HCT116 (cell line): ENCODE measurements around the gene SEMA6B.

Source experiments
- CBX3 ChIP-seq: IDR thresholded peaks from 2 replicates; pipeline ENCODE4 v1.6.1; 2012; ENCODE audit warnings: low read depth
- CEBPB ChIP-seq: IDR thresholded peaks from 2 replicates; pipeline ENCODE4 v1.6.1; 2012; ENCODE audit warnings: low read depth
- CTCF ChIP-seq, 3 experiments: fragments of 200-600 bp in 1 of 3; sonication (generic) in 1 of 3; IDR thresholded peaks in 2 of 3; conservative IDR thresholded peaks in 1 of 3; 2 replicates each; pipeline ENCODE4 v1.5.1; 2012 to 2017; ENCODE audit warnings: low read depth in 2 of 3, low read length in 2 of 3, antibody characterized with exemption in 1 of 3, borderline replicate concordance in 1 of 3, control low read depth in 1 of 3, mild to moderate bottlenecking in 1 of 3, mixed read lengths in 1 of 3, mixed run types in 1 of 3, moderate library complexity in 1 of 3; ENCODE audit not compliant: insufficient read depth in 1 of 3
- EZH2 ChIP-seq: fragments of 200-600 bp; sonication (generic); IDR thresholded peaks from 2 replicates; pipeline ENCODE4 v1.6.1; 2017; ENCODE audit warnings: antibody characterized with exemption, mixed run types
- JUND ChIP-seq: IDR thresholded peaks from 2 replicates; pipeline ENCODE4 v1.6.1; 2012
- POLR2A ChIP-seq: IDR thresholded peaks from 2 replicates; pipeline ENCODE4 v1.7.0; 2011; ENCODE audit warnings: borderline replicate concordance; ENCODE audit not compliant: insufficient read depth, insufficient read length; ENCODE audit errors: extremely low read depth
- POLR2AphosphoS5 ChIP-seq: IDR thresholded peaks from 2 replicates; pipeline ENCODE4 v1.6.1; 2011; ENCODE audit warnings: mild to moderate bottlenecking, low read depth, low read length, moderate library complexity
- SRF ChIP-seq: IDR thresholded peaks from 2 replicates; pipeline ENCODE4 v1.6.1; 2012; ENCODE audit warnings: low read depth
- YY1 ChIP-seq: IDR thresholded peaks from 2 replicates; pipeline ENCODE4 v1.6.1; 2011; ENCODE audit warnings: low read length, low read depth, moderate library complexity, mild to moderate bottlenecking; ENCODE audit not compliant: insufficient replicate concordance; ENCODE audit errors: extremely low read depth

- no peak for TF ChIP-seq CTCF (IDR thresholded peaks at IDR 0.05 in 2 of 3, conservative IDR thresholded peaks at IDR 0.05 in 1 of 3; ENCODE audit: borderline replicate concordance in 1 of 3, insufficient read depth in 1 of 3, low read depth in 2 of 3, low read length in 2 of 3)
- no peak for TF ChIP-seq CEBPB
- no peak for TF ChIP-seq SRF
- TF ChIP-seq CBX3, result no peak
- TF ChIP-seq POLR2A, result no peak
- TF ChIP-seq EZH2, result no peak
- no peak for TF ChIP-seq POLR2AphosphoS5
- no peak for TF ChIP-seq YY1
- no peak for TF ChIP-seq JUND
These were observed 43.1 kb downstream of the SEMA6B start for GRCh38 chr19:4516199-4516938.
